Omental fat pad (tissue), 4 donors: ENCODE measurements around the gene MSMP. TPM values are rescaled to one million over a fixed set of nuclear protein-coding genes. Genes with fewer than 3 reads are reported as not detected.

Source experiments
- ATAC-seq: fragments of 150-250 bp; one replicate; pipeline ENCODE4 v1.9.1; 2016; ENCODE audit warnings: mild to moderate bottlenecking, moderate library complexity; ENCODE audit not compliant: low FRiP score
- DNase-seq: peaks from one replicate; pipeline ENCODE4 v3.0.0-alpha.2; 2019; ENCODE audit warnings: low spot score
- total RNA-seq, 4 donors: library from RNA; depleted of rRNA; stranded (reverse); fragments of >200 nt; gene quantifications; one replicate each; pipeline ENCODE4 v1.1.0, GENCODE V29; 2016
- TF ChIP-seq, protein P1 (sequence below), 3 donors: fragments of 450-650 bp; IDR thresholded peaks; one replicate each; pipeline ENCODE4 v1.5.1; 2016 to 2017; ENCODE audit warnings: antibody characterized with exemption in 3 of 3, mild to moderate bottlenecking in 3 of 3, moderate library complexity in 2 of 3

Gene MSMP
- total RNA-seq, 4 donors from 2014 or later = not detected

DNA sequence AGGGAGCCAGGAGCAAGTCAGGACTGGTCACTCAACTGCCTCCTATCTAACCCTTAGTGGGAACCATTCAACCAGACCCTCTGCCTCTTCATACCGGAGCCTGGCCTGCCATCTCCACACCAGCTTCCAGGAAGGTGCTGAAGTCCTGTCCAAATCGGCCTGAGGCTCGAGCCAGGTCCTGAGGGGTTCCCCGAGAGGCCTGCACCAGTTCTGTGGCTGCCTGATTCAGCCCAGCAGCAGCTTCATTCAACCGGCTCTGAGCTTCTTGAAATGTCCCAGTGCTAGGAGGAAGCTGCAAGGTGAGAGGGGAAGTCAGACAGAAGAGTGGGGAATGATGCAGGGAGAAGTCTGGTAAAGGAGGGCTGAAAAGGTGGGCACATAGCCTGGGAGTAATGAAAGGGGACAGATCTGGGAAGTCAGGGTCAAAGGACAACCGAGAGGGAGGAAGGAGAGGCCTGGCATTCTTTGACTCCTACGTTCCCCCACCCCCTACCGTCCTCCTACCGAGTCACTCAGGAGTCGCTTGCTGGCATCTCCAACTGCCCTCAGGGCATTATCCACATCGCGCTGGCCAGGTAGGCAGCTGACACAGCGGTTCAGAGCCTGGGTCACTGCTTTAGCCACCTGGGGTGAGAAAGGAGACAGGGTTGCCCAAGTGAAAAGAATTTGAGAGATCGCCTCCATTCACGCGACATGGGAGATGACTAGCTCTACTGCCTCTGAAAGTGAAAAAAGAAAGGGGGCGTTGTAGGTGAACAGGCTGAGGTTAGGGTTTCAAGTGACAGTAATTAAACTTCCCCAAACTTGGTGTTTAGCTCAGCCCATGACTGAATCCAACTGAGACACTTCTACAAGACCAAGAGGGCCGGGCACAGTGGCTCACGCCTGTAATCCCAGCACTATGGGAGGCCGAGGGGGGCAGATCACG, 42.3 kb downstream of the MSMP start:
- TF ChIP-seq, protein P1, sequence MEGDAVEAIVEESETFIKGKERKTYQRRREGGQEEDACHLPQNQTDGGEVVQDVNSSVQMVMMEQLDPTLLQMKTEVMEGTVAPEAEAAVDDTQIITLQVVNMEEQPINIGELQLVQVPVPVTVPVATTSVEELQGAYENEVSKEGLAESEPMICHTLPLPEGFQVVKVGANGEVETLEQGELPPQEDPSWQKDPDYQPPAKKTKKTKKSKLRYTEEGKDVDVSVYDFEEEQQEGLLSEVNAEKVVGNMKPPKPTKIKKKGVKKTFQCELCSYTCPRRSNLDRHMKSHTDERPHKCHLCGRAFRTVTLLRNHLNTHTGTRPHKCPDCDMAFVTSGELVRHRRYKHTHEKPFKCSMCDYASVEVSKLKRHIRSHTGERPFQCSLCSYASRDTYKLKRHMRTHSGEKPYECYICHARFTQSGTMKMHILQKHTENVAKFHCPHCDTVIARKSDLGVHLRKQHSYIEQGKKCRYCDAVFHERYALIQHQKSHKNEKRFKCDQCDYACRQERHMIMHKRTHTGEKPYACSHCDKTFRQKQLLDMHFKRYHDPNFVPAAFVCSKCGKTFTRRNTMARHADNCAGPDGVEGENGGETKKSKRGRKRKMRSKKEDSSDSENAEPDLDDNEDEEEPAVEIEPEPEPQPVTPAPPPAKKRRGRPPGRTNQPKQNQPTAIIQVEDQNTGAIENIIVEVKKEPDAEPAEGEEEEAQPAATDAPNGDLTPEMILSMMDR (IDR thresholded peaks at IDR 0.05) = no peak
- DNase-seq = no peak
- ATAC-seq = no peak

DNA sequence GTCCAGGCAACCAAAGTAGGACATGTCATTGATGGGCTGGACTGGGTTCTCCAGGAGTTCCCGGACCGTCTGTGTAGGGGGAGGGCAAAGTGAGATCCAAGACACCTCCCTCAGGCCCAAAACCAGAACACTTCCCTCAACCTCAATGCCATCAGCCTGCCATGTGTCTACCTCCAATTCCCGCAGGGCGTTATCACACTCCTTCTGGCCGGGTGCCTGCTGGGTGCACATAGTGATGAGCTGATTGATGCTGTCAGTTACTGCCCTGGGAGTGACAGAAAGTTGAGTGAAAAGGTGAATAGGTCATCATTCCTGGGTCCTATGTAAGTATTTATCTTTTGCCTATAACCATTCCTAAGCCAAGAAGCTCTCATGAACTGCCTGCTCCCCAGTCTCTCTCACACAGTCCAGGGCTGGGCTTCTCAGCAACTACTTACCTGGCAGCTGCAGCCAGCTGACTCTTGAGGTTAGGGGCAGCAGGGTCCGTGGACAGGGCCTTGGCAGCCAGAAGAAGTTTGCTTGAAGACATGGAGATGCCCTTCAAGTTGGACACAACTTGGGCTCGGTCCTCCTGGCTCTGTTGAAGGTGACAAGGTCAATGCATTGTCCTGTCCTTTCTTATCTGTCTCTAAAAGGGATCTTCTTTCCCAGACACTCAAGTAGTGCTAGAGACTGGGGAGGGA, 43.1 kb downstream of the MSMP start:
- no peak for DNase-seq
- TF ChIP-seq, protein P1 (IDR thresholded peaks at IDR 0.05) = no peak
- no peak for ATAC-seq

DNA sequence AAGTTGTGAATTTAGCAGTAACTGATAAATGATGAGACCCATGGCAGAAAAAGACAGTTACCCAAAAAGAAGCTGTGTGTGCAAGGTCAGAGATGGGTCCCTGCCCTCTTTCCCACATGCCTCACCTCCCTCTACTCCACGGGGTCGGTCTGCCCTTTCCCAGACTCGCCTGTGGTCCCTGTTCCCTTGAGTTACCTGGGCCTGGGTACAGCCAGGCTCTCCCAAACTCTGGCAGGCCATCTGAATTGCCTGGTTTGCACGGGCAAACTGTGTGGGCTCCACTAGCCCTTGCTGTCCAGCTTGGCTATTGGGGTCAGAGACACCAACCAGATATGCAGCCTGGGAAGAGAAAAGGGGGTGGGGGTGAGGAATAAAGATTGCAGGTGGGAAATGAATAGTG, 45.9 kb downstream of the MSMP start:
- no peak for DNase-seq
- TF ChIP-seq, protein P1 (IDR thresholded peaks at IDR 0.05) = no peak
- no peak for ATAC-seq

DNA sequence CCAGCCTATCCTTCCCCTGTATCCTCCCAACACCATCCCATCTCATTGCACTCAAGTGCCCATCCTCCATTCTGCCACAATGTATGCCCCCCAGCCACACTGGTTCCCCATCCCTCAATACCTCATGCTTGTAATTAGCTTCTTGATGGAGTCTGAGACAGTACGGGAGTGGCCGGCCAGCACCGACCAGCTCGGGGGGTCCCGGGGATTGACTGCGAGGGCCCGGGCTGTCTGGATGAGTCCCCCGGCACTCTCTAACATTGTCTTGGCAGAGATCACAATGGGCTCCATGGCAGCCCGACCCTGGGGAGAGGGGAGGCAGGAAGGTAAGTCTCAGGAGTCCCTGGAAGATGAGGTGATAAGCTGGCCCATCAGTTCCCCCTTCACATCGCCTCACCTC, 47.1 kb downstream of the MSMP start:
- DNase-seq (no peak), ATAC-seq (peak; percentile 22)
- TF ChIP-seq, protein P1 (IDR thresholded peaks at IDR 0.05) = no peak

DNA sequence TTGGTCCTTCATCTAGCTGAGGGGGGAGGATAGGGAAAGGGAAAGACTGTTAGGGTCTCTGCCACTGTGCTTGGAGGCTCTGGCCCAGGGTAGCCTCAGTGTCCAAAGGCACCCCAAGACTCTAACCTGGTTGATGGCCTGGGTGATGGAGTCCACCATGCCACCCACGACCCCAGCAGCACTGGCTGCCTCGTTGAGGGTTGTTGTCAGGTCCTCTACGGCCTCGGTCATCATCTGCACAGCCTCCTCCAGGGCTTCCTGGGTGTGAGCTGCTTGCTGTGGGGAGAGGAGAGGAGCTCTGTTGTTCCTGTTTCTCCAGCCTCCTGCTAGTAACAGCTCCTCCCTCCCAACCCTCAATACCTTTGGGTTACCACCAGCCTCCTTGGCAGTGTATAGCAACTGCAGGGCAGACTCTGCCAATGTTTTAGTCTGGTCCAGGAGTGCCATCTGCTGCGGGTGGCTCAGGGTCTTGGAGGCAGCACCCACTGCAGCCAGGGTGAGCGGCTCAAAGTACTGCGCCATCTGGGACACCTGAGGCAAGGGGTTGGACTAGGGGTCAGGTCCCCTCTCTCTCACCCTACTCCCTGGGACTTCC, 48.1 kb downstream of the MSMP start:
- ATAC-seq = no peak
- DNase-seq = no peak
- TF ChIP-seq, protein P1 (IDR thresholded peaks at IDR 0.05) = no peak

DNA sequence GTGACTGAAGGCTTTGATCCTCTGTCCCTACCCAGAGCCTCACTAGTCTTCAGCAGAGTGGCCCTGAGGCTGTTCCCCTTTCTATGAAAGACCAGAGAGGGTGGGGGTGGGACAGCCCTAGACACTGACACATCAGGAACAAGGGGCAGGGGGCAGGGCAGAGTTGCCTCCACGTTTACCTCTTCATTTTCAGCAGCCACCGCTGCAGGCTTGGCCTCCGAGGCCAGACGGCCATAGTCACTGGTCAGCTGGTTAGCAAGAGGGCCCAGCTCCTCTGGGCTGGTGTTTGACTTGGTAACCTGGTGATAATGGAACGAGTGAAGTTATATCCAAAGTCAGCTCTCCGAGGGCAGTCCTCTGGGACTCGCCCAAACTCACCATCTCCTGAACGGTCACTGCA, 48.7 kb downstream of the MSMP start:
- ATAC-seq (no peak), DNase-seq (no peak)
- TF ChIP-seq, protein P1 (IDR thresholded peaks at IDR 0.05) = no peak
